Activated CD8-positive, alpha-beta memory T cell treated with anti-CD3 and anti-CD28 coated beads, Interleukin-2, amount 50 U/mL, for 1 hour (primary cell): ENCODE results near the gene CDH22.

Experiments used
- DNase-seq: peaks from one replicate; pipeline ENCODE4 v3.0.0-alpha.2; 2020; ENCODE audit errors: extremely low read depth

CDH22 gene

DNA sequence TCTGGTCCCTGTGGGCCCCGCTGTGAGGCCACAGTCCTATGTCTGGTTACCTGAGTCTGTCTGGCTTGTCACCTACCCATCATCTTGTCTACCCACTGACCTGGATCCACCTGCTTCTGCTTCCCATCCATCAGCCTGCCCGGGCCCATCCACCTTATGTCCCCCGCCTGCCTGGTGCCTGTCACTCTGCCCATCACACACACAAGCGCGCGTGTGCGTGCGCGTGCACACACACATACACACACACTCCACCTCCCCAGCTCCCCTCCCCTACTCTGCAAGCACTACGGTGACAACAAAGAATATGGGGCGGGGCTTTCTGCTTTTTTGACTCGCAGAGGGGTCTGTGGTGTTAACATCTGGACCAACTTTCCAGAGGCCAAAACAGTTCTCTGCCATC lies 8.0 kb downstream of the CDH22 start:
- no peak for DNase-seq

DNA sequence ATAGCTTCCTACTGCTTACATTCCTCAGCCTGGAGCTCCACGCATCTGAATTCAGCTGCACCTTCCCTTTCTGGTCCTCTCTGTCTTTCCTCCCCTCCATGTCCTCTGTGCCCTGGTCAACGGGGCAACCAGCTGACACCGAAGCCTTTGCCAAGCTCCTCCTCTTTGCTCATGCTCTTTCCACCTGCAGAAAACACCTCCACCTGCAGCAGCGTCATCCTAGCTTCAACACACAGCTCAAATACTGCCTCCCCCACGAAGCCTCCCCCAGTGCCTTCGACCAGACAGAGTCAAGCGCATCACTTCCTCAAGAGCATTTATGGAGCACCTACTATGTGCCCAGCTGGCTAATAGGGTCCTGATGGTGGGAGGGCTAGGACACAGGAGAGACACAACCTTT lies 9.2 kb downstream of the CDH22 start:
- DNase-seq = no peak

DNA sequence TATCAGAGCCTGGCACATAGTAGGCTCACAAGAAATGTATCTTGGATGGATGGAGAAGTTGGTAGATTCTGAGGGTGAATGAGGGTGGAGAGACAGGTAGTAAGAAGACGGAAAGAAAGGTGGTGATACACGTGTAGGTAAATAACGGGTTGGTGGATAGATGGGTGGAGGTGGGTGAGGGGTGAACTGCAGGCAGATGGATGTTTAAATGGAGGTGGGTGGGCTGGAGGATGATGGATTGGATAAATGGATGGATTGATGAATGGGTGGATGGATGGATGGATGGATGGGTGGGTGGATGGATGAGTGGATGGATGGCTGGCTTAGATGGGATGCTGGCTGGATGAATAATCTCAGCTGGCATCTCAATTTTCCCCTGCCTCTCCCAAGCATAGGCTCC lies 9.9 kb downstream of the CDH22 start:
- no peak for DNase-seq

DNA sequence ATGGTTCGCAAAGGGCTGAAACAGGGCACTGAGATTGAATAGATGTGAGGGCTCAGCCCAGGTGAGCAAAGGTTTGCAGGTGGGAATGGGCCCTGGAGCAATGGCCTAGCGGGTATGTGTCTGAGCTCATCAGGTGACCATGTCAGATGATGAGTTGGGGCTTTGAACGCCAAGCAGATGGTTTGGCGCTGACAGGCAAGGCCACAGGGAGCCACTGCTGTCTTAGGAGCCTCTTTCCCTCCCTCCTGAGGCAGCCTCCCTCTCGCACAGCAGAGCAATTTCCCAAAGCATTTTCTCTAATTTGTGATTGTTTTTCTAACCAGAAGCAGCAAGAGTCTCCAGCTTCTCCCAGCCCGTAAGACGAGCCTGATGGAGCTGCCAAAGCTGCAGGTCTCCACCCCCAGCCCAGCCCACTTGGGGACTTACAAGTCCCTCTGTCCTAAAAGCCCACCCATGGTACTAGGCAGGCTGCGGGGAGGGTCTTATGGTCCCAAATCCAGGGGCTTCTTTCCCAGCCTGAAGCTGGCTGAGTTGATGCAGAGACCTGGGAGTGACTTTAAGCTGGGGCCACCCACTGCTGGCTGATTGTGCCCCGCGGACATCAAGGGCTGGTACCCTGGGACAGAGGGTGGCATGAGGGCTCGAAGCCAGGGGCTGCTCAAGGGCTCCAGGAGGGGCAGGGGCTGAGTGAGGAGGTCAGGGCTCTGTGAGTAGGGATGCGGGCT lies 11.6 kb downstream of the CDH22 start:
- no peak for DNase-seq

DNA sequence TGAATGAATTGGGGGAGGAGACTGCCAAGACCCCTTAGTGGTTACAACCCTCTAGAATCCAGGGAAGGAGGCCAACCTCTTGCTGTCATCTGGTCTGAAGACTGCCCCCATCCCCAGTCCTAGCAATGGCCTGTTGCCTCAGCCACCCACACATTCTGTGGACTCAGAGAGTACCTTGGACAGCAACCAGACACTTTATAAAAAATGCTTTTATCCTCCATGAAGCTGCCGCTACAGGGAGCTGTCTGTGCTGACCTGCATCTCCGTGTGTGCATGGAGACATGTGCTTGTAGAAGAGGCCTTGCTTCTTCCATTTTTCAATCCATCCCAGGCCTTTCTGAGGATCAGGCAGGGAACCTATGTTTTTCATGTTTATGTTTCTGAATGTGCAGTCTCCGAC lies 15.2 kb downstream of the CDH22 start:
- no peak for DNase-seq

DNA sequence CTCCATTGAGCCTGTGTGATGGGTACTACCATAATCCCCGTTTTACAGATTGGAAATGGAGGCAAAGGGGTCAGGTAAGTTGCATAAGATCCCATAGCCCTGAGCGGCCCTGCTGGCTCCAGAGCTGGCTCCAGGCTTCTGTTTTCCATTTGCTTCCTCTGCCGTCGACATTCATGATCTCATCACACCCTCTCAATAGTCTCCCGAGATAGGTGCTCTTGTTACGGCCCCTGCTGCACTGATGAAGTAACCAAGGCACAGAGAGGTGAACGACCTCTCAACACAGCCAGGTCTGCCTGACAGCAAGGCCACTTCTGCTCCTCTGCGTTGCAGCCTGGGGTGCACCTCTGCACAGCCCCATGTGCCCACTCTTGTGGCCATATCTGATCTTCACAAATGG lies 16.9 kb downstream of the CDH22 start:
- DNase-seq = no peak

DNA sequence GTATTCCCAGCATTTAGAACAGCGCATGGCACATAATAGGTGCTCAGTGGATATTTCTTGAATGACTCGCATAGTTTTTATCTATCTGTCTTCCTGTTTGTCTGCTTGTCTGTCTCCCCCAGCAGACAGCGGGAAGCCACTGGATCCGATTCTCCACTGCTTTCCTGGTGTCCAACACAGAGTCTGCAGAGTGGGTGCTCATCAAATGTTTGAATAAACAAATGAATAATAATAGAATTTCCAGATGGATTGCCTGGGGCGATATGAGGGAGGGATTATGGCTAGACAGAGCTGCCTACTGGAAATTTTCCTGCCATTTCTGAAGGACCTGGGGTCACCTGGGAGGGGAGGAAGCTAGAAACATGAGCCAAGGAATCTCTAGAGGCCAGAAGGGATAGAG lies 18.9 kb downstream of the CDH22 start:
- DNase-seq = no peak

DNA sequence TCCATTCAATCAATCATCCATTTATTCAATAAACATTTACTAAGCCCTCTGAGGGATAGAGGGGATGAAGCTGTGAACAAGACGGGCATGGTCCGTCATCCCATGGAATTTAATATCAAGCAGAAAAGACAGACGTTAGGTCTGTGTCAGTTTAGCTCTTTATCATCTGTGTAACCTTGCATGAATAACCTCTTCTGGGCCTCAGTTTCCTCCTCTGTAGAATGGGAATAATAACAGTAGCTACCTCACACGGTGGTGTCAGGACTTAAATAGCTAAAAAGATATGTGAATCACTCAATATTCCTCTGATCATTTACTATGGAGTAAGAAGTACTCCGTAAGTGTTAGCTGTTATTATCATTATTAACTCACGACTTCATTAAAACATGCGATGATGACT lies 21.3 kb downstream of the CDH22 start:
- DNase-seq = no peak

DNA sequence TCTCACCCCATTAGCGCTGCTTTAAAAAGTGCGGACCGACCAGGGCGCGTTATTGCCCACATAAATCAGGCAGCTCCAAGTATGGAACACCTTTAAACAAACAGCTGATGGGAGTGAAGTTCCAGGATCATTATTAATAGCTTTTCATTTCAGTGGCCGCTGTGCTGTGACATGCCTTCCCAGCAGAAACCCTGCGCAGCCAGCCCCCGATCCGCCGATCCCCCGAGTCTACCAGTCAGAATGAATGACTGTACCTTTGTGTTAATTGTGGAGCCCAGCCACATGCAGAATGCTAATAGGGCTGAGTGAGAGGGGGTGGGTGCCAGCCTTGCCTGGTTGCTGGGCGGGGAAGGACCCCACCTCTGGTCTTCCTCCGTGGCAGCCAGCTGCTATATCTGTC lies 21.9 kb downstream of the CDH22 start:
- no peak for DNase-seq

DNA sequence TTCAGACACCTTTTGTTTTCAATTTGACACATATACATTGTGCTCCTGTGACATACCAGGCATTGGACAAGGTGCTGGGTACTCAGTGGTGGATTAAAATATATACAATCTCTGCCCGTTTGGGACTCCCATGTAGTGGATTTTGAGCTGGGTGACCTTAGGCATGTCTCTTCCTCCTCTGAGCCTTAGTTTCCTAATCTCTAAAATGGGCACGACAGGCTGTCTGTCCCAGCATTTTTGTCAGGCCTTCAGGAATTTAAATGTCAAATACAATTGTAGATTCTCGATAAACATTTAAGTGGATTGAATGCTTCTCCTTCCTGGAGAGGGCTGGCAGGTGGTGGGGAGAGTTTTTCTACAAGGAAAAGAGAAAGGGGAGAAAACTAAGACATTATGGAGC lies 22.6 kb downstream of the CDH22 start:
- DNase-seq = no peak

DNA sequence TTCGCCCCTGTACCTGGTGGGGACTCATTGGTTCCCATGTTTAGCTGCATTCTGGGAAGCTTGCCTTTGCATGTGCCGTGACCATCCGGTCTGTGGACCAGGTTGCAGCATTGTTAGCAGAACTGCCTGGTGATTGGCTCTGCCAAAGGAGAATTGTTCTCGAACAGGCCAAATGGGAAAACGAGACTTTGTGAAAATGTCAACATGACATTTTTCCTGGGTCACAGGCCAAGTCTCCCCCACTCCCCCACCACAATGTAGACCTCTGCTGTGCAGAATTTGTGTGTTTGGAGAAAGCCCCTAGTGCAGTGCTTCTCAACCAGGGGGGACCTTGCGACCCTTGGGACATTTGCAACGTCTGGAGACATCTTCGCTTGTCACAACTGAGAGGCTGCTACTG lies 23.2 kb downstream of the CDH22 start:
- no peak for DNase-seq

DNA sequence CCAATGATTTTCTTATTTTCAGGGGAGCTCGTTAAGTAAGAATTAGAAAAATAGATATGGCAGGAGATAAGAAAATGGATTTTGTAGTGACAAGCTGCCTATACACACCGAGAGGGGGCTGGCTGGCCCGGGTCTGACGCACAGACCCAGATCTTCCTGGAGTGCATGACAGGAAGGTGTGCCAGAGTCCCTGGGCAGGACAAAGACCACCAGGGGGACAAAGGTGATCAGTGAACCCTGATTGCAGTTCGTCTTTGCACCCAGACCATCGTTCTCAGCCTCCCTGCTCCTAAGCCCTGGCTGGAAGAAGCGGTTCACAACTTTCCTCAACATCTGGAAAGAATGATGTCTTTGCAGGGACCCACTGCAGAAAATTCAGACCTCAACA lies 24.3 kb downstream of the CDH22 start:
- no peak for DNase-seq

DNA sequence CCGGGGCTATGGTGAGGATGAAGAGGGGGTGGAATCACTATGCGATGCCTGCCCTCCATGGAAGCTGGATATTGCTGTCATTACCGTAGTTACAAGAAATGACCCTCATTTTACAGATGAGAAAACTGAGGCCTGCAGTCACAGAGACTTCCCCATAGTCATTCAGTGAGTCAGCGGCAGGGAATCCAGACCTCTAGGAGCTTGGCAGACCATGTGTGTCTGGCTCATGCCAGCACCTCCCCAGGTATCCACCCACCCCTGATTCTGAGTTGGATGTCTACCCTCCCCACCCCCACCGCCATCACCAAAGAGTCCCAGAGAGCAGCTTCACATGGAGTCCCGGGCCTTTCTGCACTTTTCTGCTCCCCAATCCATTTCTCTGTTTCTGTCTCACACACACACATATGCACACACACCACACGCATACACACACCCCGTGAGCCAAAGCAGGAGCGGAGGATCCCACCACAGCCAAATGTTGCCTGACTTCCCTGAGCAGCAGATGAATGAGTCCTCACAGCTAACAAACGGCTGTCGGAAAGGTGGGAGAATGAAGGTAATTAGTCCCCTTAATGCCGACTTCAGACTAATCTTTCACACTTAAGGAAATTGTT lies 24.8 kb downstream of the CDH22 start:
- no peak for DNase-seq

DNA sequence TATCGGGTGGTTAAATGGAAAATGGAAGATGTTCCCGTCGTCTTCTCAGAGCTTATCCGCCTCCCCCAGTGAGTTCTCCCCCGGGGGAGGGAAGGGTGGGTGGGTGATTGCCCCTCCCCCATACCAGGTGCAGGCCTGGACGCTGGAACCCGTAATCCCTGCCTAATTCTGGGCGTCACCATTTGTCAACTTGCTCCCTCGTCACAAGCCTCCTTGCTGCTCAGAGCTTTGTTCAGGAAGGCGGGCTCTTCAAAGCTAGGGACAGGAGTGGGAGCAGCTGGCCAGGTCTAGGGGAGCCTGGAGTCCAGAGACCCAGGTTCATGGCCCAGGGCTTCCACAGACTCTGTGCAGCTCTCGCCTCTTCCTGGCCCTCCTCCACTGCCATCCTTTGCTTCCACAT lies 25.6 kb downstream of the CDH22 start:
- no peak for DNase-seq

DNA sequence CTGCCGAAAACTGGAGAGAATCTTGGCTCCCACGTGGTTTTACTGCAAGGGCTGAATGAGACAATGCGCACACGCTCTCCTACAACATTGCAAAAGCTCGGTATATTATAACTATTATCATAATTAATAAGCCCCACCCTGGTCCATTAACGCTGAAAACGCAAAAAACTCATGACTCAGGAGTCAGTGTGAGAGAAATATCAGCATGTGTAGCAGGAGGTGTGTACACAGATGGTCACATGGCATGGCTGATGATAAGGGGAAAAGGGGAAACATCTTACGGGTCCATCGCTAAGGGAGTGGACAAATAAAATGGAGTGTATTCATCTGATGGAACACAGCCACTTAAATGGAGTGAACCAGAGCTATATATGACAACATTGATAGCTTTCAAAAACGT lies 29.2 kb downstream of the CDH22 start:
- no peak for DNase-seq

DNA sequence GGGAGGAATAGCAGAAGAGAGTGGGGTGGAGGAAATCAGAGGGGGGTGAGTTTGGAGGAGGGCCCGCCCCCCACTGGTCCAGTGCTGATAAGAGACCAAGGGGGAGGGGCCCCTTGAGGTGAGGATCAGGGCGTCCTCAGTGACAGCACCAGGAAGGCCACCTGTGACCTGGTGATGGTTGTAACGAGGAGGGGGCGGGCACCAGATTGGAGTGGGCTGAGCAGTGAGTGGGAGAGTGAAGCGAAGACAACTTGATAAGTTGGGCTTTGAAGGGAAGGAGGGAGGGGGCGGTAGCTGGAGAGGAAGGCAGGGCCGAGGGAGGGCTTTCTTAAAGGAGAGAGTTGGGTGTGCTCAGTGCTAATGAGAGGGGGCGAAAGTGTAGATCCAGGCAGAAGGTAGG lies 30.7 kb downstream of the CDH22 start:
- no peak for DNase-seq

DNA sequence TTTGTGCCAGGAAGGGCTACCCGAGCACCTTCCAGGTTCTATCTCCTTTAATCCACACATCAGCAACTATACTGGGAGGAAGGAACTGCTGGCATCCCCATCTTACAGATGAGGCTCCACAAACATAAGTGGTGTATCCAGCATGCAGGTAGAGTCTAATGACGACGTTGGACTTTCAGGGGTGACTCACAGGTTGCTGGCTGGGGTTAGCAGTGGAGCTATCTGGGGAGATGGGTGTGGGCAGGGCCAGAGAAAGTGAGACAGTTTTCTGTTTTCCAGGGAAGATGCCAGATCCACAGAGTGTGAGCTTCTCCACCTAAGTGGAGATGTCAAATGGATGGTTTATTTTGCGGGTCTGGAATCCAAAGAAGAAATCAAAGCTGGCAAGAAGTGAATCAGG lies 31.8 kb downstream of the CDH22 start:
- DNase-seq = no peak

DNA sequence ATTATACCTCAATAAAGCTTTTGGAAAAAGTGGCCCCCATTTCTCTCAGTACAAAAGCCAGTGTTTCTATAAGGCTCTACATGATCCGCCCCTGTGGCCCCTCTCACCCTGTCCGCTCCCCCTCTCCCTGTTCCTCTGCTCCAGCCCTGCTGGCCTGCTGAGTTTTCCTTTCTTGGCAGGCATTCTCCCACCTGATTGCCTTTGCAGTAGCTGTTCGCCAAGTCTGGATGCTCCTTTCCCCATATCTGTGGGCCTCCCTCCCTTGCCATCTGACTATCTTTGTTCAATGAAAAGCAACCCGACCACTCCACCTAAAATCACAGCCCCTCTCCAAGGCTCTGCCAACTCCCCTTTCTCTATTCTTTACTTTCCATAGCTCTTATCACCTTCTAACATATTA lies 33.2 kb downstream of the CDH22 start:
- no peak for DNase-seq

DNA sequence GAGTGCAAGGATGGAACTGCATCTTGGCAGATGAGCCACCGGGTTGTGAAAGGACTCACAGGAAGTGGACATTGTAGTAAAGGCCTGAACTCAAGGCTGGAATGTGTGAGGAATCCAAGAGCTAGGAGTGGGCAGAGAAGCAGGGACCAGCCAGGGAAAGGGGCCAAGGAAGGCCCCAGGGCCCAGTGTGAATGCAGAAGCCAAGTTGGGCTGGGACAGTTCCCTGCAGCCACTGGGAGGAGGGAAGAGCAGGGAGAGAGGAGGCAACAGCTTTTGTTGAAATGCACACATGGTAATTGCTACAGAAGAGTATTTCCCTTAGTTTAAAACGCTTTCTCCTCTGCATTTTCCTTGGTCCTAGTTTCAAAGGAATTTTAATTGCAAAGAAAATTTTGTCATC lies 34.6 kb downstream of the CDH22 start:
- DNase-seq = no peak

DNA sequence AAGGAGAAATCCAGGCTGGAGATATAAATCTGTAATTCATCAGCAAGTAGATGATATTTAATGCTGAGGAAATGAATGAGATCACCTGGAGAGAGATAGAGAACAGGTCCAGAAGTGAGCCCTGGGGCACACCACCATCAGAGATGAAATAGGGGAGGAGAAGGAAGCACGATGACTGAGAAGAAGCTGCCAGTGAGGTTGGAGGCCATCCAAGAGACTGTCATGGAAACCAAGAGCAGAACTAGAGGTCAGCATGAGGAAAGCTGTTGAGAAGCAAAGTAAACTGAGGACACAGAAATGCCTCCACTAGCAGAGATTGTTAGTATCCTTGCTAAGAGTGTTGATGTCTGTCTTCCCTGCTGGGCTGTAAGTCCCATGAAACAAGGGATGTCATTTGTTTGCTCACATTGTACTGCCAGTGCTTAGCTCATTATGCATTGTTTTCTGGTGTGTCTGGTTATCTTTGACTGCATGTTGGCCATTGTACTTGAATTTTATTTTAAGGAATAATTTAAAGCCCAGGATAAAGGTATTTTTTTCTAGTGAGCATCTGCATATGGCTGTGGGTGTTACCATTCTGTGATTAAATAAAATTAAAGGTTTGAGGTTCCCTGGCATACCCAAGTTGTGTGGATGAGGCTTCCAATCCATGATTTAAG lies 35.8 kb downstream of the CDH22 start:
- DNase-seq = no peak

DNA sequence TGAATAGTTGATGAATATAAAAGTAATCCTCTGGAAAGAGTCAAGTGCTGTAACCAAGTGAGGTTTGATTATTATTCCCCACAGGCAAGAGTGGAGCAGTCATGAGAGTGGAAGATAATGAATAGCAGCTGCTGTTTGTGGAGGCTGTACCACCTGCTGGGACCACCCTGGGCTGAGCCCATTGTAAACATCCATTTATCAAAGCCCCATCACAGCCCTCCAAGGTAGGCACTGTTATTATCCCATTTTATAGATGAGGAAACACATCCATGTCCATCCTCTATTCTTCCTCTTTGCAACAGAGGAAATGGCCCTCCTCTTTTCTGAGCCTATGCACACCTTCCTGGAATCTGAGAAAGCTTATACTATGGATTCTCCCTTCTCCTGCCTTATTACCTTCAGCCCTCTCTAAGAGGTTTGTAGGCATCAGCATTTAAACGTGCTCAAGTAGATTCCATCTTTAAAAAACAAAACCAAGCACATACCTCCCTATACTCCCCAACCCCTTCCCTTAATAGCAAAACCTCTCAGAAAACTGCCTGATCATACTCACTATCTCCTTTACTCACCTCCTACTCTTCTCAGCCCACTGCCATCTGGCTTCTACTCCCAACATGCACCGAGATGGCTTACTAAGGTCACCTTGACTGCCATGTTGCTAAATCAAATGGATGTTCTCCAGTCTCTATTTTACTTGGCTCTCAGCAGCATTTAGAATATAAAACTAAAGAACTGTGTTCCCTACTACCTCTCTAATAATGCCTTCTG lies 37.1 kb downstream of the CDH22 start:
- DNase-seq = no peak

DNA sequence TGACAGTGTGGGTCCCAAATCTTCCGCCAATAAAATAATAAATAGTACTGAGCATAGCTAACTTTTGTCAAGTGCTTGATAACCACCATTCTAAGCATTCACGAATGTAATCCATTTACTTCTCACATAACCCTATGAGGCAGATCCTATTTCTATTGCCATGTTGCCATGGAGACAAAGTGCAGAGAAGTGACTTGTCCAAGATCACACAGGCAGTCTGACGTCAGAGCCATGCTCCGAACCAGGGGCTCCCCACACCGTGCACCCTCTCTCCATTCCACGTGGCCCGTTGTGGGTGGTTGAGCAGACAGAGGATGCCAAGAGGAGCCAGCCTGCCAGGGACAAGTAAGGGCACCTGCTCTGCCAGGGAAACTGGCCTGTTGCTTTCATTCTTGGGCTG lies 38.9 kb downstream of the CDH22 start:
- no peak for DNase-seq

DNA sequence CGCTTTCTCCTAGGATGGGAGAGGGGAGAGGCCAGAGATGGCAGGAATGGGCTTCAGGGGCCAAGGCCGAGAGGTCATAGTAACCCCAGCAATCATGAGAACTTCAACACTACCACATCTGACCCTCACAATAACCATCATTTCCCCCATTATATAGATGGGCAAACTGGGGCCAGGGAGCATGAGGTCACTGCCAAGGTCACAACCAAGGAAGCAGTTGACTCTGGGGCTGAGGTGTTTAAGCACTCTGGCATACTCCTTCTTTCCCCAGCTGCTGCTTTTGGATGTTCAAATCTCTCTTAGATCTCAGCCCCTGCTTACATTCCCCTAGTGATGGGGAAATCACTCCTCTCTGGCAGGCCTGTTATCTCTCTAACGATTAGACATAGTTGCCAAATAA lies 39.6 kb downstream of the CDH22 start:
- no peak for DNase-seq
